ENCODE data around the gene SNAP47.

Gene SNAP47

GRCh38 chr1:227768125-227768439, 32.8 kb downstream of the SNAP47 start:
- DNase-seq (ENCODE audit: low read depth in 3 of 3) = no peak

GRCh38 chr1:227768640-227769039, 33.4 kb downstream of the SNAP47 start:
- DNase-seq (ENCODE audit: low read depth in 3 of 3) = no peak

GRCh38 chr1:227769047-227769935, 34.1 kb downstream of the SNAP47 start:
- no peak for DNase-seq (ENCODE audit: low read depth in 3 of 3)

GRCh38 chr1:227769936-227770494, 34.8 kb downstream of the SNAP47 start:
- no peak for DNase-seq (ENCODE audit: low read depth in 3 of 3)

- no peak for DNase-seq (ENCODE audit: low read depth in 3 of 3)
Observed at GRCh38 chr1:227770812-227771211, 35.6 kb downstream of the SNAP47 start.

GRCh38 chr1:227771326-227771725, 36.1 kb downstream of the SNAP47 start:
- no peak for DNase-seq (ENCODE audit: low read depth in 3 of 3)

- no peak for DNase-seq (ENCODE audit: low read depth in 3 of 3)
Observed at GRCh38 chr1:227771771-227772170, 36.5 kb downstream of the SNAP47 start.

- DNase-seq (ENCODE audit: low read depth in 3 of 3) = no peak
Observed at GRCh38 chr1:227773558-227773957, 38.3 kb downstream of the SNAP47 start.

- no peak for DNase-seq (ENCODE audit: low read depth in 3 of 3)
Observed at GRCh38 chr1:227774051-227774731, 39.0 kb downstream of the SNAP47 start.

GRCh38 chr1:227774821-227775661, 39.8 kb downstream of the SNAP47 start:
- DNase-seq (ENCODE audit: low read depth in 3 of 3) = no peak

GRCh38 chr1:227775841-227776240, 40.6 kb downstream of the SNAP47 start:
- no peak for DNase-seq (ENCODE audit: low read depth in 3 of 3)

GRCh38 chr1:227776331-227776771, 41.1 kb downstream of the SNAP47 start:
- no peak for DNase-seq (ENCODE audit: low read depth in 3 of 3)

GRCh38 chr1:227777156-227777555, 41.9 kb downstream of the SNAP47 start:
- DNase-seq (ENCODE audit: low read depth in 3 of 3) = no peak

- no peak for DNase-seq (ENCODE audit: low read depth in 3 of 3)
Observed at GRCh38 chr1:227777646-227778045, 42.4 kb downstream of the SNAP47 start.

- DNase-seq (ENCODE audit: low read depth in 3 of 3) = no peak
Observed at GRCh38 chr1:227778401-227778947, 43.2 kb downstream of the SNAP47 start.

GRCh38 chr1:227779021-227779441, 43.8 kb downstream of the SNAP47 start:
- DNase-seq (ENCODE audit: low read depth in 3 of 3) = no peak

- DNase-seq (ENCODE audit: low read depth in 3 of 3) = no peak
Observed at GRCh38 chr1:227779685-227780084, 44.5 kb downstream of the SNAP47 start.

GRCh38 chr1:227780101-227781044, 45.1 kb downstream of the SNAP47 start:
- DNase-seq (ENCODE audit: low read depth in 3 of 3) = no peak

- no peak for DNase-seq (ENCODE audit: low read depth in 3 of 3)
Observed at GRCh38 chr1:227781314-227781930, 46.2 kb downstream of the SNAP47 start.

GRCh38 chr1:227782226-227782625, 47.0 kb downstream of the SNAP47 start:
- DNase-seq (ENCODE audit: low read depth in 3 of 3) = no peak

Measured in stimulated activated CD4-positive, alpha-beta T cell treated with anti-CD3 and anti-CD28 coated beads, TNF-alpha, amount 100 ng/mL, for 48 hours (primary cell).